NCI-H2029 (cell line): ENCODE results near the gene MMP13.
"Not testable (repeated sequence)": the region's sequence is repeated elsewhere in the genome, so short reads cannot be mapped to it uniquely, and the experiment has no call there.

Experiments used
- DNase-seq: peaks from one replicate; lab custom pipeline; 2025; lab: John Stamatoyannopoulos, UW

MMP13 gene

DNA sequence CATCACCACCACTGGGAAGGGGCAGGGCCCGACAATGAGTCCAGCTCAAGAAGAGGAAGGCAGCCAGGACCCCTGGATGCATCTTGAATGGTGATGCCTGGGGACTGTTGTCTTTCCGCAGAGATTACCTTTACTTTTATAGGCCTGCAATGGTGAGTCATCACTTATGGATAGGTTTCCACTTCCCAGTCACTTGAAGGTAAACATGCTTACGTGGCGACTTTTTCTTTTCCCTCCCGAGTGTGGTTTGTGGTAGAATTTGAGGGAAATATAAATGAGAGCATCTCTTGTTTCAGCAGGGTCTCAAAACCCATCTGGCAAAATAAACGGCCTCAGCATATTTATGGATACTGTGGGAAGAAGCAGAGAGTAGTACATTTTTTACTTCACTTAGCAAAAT is at the start of gene MMP13:
MMP13 (minus strand) TSS at position 109 of the 400 bp plus-strand sequence; CDS start at position 82, 27 bp downstream.
- DNase-seq, result no peak

DNA sequence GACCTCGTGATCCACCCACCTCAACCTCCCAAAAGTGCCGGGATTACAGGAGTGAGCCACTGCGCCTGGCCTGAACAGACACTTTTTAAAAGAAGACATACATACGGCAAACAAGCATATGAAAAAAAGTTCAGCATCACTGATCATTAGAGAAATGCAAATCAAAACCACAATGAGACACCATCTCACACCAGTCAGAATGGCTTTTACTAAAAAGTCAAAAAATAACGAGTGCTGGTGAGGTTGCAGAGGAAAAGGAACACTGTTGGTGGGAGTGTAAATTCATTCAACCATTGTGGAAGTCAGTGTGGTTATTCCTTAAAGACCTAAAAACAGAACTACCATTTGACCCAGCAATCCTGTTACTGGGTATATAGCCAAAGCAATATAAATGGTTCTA is 48.7 kb upstream of the MMP13 start:
- DNase-seq, result not testable (repeated sequence)

DNA sequence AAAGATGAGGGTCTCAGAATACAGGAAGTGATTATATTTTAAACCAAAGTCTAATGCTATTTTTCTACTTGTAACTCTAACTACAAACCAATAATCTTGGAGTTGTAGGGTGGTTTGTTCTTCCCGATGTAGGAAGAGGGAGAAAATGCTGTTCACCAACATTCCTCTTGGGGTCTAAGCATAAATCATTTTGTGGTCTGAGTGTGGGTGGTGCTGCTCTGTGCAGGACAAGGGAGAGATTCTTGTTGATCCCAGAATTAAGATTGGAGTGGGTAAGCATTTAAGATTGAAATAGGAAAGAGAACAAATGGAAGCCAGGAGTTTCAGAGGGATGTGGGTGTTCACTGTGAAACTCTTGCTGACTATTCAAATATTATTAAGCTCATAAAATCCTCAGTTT is 38.6 kb upstream of the MMP13 start:
- no peak for DNase-seq

DNA sequence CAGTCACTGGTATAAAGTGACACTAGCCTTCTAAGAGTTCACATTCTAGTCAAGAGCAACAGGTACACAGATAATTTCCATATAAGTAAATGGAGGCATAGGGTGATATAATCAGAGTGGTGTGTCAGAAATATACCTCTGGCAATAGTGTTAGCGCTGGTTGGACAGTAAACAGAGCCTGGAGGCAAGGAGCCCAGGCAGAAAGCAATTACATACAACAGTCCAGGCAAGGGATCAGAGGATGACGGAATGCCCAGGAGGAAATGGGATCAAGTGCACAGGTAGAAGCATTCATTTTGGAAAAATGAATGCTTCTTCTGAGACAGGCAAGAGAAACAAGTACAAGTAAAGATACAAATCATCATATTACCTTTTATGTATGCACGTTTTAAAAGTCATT is 36.2 kb upstream of the MMP13 start:
- no peak for DNase-seq

DNA sequence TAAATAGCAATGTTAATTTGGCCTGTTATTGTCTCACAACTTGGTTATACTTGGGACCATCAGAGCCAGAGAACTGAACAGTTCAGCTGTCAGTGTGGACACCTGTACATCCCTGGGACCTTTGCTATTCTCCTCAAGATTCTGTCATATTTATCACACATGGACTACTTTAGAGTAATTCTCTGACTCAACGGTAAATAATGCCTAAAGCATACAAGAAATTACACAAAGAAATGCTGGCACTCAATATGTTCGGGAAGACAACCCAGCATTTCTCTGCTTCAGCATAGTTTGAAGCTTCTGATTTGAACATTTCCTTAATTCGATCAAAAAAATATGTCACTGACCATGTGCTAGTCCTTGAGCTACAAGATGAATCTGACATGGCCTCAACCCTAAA is 34.6 kb upstream of the MMP13 start:
- no peak for DNase-seq

DNA sequence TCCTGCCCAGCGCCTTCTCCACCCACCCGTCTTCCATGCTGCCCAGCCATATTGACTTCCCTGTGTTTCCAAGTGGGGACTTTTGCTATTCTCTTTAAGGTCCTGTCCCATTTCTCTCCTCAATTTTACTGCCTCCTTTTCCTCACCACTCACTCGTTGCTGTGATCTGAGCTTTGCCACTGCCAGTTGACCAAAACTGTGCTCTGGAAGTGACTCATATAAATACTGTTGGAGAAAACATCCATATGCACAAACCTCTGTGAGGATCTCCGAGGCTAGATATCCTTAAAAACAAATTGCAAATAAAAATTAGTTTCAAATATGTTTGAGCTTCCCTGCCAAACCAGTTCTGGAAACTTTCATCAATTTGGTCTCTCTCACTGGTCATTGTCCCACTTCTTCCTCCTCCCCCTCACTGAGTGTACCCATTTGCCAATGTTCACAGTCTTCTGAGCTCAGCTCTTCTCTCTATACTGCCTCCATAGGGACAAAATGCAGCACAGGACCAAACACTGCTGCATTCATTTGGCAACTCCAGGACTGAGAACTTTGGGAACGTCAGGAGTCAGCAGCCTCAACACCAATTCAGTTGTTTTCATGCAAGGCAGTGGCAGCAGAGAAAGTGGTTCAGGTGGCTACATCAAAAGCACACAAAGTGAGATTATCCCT is 34.0 kb upstream of the MMP13 start:
- DNase-seq, result no peak

DNA sequence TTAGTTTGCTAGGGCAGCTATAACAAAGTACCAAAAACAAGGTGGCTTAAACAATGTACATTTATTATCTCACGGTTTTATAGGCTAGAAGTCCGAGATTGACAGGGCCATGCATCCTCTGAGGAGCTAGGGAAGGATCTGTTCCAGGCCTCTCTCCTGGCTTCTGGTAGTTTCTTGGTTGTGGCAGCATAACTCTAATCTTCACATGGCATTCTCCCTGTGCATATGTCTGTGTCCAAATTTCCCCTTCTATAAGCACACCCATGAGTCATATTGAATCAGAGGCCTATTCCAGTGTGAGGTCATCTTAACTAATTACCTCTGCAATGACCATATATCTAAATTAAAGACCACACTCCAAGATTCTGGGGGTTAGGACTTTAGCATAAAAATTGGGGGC is 31.3 kb upstream of the MMP13 start:
- DNase-seq, result no peak

DNA sequence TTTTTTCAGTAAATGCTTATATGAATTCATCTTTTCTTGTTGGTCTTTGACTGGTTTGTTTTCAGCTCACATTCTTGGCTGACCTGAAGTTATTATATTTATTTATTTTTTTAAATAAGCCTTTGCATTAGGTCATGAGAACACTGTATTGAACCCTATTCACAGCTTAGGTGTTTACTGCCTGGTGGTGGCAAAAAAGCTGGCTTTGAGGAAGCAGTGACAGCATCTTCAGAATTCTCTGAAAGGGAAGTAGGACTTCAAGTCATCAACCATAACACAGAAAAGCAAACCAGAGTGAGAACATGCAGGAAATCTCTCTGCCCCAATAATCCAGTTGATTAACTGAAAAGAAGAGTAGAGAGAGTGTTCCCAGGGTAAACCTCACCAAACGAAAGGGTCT is 30.3 kb upstream of the MMP13 start:
- no peak for DNase-seq

DNA sequence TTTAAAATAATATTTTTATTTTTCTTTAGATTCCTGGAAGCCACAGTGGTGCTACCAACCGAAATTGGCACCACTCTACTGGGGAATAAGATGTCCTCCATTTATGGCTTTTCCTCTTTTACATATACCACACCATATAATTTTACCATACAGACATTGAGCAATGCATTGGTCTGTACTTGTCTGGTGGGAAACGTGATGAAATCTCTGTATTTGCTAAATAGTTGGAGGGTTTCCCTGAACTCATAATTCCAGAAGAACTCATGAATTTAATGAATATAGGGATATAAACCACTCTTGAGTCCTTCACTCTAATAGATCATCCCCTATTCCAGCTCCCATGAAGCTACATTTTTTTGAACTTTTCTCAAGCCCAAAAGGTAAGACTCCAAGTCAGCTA is 28.0 kb upstream of the MMP13 start:
- no peak for DNase-seq

DNA sequence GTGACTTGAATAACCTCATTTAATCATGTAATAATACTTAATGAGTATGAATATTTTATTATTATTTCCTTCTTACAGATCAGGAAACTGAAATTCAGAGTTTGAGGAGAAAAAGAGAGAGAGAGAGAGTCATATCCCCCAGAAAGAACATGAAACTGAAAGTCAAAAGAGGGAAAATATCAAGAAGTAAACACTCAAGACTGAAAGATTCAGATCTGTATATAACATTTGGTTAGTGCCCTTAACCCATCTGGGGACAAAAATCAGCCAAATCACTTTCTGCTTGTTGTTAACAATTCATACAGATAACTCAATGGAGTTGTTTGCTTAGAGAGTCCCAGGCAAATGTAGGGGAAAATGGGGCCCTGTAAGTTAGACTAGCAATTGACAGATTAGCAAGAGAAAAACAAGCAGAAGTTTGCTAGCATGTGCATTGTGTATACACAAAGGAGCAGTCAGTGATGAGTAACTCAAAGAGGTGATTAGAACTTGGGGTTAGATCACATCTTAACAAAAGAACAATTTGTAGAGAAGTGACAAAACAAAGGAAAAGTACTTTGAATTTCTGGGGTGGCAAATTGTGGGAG is 25.9 kb upstream of the MMP13 start:
- no peak for DNase-seq

DNA sequence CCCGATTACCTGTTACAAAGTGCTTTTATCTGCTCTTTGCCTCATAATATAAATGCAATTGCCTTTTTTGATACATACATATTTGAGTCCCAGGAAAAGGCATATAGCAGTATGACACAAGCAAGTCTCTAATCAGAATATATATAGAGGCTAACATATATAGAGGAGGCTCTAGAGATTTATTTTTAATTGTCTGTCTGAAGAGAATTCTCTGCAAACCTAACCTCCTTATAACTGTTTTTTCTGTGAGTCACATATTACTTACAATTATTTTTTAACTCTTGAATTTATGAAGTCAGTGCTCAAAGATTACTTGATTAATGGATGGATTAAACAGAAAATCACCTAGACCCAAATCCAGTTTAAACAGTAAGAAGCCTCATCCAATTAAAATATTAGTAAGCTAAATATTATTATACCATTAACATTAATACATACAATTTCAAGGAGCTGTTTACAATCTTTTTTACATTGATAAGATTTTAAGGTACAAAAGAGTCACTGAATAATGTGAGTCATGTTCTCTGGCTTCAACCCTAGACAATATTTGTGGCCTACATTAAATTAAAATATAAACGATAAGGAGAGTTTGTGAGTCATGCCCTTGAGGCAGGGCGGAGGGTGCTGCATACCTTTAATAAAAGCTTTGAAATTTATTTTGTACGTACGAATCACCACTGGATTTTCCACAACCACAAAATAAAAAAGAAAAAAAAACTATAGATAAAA is 19.2 kb upstream of the MMP13 start:
- no peak for DNase-seq

DNA sequence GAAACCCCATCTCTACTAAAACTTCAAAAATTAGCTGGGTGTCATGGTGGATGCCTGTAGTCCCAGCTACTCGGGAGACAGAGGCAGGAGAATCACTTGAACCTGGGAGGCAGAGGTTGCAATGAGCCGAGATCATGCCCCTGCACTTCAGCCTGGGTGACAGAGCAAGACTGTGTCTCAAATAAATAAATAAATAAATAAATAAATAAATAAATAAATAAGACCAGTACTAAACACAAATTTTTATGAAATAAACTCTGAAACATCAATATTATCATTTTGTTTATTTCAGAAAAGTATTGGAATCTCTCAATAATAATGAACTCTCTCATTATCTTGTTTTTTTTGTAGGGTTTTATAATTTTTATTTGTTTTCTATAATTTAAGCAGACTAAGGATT is 18.2 kb upstream of the MMP13 start:
- not testable (repeated sequence) for DNase-seq

DNA sequence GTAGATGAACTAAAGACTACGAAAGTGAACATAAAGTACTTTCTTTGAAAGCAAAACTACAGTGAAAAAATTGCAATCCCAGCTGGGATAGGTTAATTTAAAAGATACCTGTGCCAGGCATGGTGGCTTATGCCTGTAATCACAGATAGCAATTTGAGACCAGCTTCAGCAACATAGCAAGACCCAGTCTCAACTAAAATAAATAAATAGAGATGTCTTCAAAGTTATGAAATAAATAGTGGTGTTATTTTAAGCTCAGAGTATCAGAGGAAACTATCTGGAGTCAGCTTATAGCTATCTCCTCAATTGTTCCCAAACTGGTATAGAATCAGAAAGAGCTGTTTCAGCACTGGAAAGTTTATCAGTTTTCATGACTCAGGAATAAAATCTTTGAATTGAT is 17.3 kb upstream of the MMP13 start:
- DNase-seq, result no peak

DNA sequence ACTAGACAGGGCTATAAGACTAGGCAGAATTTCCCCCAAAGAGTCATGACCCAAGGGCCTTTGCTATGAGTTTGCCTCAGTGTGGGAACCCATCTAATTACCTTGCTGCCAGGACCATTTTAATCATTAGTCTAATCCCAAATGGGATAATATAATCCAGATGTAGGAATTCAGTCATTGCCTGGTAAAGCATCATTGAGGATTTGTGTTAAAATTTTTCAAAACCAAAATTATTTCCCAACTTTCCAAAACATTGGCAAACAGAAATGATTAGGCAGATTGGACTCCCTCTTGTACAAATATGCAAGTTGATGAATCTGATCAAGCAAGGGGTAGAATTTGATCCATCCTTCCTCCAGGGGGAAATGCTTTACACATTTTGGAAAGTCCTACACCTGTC is 16.2 kb upstream of the MMP13 start:
- DNase-seq, result no peak

DNA sequence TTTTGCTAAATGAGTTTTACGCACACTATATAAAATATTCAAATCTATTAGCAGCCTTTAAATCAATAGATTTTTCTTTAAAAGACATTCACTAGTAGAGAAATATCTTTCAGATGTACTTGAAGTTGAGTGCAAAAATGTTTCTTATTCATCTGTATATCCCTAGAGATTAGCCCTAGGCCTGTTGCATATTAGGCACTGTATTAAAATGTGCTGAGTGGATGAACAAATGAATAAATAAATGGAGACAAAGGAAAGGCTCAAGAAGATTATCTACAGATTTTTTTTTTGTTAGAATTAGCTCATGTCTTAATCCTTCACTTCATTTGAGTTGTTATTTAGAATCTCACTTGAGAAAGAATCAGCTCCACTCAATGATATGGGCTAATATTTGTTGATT is 12.0 kb upstream of the MMP13 start:
- DNase-seq, result no peak

DNA sequence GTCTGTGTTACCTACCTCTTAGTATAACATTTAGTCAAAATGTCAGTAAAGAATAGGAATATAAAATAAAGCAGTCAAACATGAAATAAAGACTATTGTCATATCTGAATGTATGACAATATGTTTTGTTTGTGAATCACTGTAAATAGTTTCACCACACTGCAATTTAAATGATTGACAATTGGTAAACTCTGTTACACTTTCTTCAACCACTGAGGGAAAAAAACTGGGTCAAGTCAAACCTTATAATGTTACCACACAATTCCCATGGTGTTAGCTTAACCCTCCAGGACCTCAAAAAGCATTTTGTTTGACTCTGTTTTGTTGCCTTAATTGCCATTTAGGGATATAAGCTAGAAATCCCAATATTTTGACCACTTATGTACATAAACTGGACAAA is 10.5 kb upstream of the MMP13 start:
- no peak for DNase-seq

DNA sequence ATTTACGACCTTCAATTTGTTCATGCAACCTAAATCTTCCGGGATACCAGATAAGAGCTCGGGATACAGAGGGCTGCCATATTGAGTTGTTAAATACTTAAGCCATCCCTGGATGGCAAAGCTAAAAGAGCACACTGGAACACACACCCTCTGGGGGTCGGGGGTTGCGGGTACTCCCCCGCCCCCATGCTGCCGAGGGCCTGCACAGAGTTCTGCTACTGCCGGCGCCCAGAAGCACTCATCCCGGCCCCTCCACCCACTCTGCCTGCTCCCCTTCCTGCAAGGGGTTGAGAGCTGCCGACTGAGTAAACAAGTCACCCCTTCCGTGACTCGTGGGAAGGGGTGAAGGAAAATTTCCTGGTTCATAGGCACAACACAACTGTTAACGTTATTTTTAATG is 9.3 kb upstream of the MMP13 start:
- no peak for DNase-seq

DNA sequence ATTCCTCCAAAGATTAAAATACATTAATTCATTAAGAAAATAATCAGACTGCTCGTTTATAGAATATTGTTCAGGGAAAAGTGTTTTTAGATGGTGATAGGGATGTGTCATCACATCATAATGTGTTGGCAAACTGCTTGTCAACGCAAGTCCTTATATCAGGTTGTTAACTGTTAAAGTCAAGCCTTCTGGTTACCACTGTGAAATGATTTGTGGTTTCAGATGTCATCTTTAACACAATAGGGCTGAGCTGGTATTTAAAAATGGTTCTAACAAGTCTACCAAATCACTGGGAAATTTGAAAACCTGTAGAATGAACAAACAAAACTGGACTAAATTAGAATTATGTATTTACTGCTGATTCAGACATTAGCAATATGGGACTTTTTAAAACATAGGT is 2.4 kb upstream of the MMP13 start:
- no peak for DNase-seq

DNA sequence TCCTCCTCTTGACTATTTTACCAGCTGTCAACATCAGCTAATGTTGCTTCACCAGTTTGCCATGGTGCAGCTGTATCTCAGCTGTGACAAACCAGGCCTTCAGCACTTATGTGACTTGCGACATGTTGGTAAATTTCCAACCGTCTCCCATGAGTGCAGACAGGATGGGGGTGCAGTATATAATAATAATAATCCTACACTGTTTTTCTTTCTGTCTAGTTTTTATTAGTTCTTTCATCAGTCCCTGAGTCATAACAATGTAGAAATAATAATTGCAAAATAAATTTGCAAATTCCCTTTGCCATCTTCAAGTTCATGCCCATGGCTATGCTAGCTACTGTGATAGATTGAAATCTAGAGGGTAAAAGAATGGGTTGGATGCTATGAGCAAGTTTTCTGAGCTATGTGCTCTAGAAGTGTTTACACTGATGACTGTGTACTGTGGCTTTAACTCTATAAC is 4.9 kb downstream of the MMP13 start:
- no peak for DNase-seq

DNA sequence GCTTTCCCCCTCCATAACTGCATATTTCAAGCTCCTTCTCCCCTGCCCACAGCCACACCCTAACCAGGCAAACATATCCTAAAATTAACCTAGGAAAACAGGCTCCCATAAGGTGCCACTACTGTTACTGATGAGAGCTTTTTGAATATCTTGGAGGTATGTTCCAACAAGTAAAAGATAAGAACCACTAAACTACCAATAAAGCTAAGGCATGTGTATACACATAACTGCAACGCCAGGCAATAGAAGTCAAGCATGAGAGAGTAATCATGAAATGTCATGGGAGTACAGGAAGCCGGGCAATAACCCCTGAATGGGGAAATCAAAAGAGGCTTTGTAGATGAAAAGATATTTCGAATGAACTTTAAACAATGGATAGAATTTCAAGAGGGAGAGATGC is 9.3 kb downstream of the MMP13 start:
- no peak for DNase-seq

DNA sequence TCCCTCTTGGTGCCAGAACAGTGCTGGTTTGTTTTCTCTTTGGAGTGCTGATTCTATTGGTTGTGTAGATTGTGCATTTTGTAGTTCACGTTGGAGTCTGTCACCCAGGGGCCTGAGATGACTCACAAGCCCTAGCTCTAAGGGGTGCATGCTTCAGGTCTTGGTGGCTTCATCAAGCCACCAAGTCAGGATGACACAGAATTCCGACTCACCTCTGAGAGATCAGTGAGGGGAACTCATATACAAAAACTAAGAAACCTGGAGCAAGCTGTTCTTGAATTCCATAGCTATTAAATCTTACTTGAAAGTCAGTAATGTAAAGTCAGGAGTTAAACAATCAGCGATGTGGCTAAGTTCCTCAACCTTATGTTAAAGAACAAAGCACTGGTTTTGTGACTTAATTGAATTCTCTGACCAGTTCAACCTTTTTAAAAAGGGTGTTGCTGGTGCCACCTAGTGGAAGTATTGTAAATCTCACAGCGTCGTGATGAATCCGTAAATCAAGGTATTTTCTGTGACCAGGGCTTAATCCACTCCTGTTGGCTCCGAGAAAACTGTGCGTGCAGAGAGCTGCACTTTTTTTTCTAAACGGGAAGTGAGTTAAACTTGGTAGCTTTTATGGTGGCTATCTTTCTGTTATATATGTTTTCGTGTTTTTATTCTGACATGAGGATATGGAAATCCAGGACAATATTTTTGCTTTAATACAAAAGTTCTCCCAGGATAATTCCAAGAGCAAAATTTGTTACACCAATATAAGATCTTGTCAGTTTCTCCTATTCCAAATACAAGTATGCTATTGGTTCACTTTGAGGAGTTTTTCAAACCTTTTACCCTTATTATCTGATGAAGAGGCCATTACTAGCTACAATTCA is 14.6 kb downstream of the MMP13 start:
- DNase-seq, result peak; percentile 41

DNA sequence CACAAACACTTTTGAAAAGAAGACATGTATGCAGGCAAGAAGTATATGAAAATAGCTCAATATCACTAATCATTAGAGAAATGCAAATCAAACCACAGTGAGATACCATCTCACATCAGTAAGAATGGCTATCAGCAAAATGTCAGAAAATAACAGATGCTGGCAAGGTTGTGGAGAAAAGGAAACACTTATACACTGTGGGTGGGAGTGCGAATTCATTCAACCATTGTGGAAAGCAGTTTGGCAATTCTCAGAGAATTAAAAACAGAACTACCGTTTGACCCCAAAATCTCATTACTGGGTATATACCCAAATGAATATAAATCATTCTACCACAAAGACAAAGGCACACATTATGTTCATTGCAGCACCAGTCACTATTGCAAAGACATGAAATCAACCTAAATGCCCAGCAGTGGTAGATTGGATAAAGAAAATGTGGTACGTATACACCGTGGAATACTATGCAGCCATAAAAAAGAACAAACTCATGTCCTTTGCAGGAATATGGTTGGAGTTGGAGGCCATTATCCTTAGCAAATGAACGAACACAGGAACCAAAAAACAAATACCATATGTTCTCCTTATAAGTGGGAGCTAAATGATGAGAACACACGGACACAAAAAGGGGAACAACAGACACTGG is 18.5 kb downstream of the MMP13 start:
- no peak for DNase-seq
